Measurements from ENCODE around the gene RAPSN. TPM values are rescaled to one million over a fixed set of nuclear protein-coding genes. Genes with fewer than 3 reads are reported as not detected.

RAPSN gene
- total and polyA plus RNA-seq, 2 donors (not counting 1 experiment from before 2014, with no cell fraction given) = 0.17 TPM; not detected in 1

DNA sequence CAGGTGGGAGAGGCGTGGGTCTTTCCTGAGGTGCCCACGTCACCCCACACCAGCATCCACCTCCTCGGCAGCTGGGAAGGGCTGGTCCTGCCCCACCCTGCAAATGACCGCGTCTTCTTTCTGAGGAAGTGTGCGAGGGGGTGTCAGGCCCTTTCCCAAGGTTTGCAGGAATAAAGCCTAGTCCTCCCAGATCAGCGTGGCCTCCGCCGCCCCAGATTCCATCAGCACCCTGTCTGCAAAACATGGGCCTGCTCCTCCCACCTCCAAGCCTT, 55.0 kb downstream of the RAPSN start:
- Histone ChIP-seq H3K4me3 (replicated peaks in 1 of 4; ENCODE audit: control extremely low read depth in 1 of 4, insufficient read depth in 1 of 4, low read depth in 3 of 4, low read length in 4 of 4) (no peak overlapping the region), H3K4me2 (ENCODE audit: extremely low read depth, insufficient read depth, low read length) (no peak overlapping the region), H4K20me1 (ENCODE audit: control insufficient read depth, extremely low read depth, insufficient read depth, low read length) (no peaks in the 10 kb centered on the region), H3K36me3 (ENCODE audit: control insufficient read depth, insufficient read depth, low read length) (no peaks in the 10 kb centered on the region), H3K9ac (ENCODE audit: insufficient read depth, low read length) (no peak overlapping the region), H3K27me3 (ENCODE audit: control insufficient read depth, insufficient read depth, low read length) (no peaks in the 10 kb centered on the region), H3K79me2 (ENCODE audit: control insufficient read depth, insufficient read depth, low read length) (no peaks in the 10 kb centered on the region), H3K9me3 (ENCODE audit: control insufficient read depth, insufficient read depth, low read depth, low read length) (no peaks in the 10 kb centered on the region), H2AFZ (ENCODE audit: low read length) (no peak overlapping the region), H3K27ac (ENCODE audit: insufficient read depth, low read length) (no peak overlapping the region), H3K4me1 (ENCODE audit: control insufficient read depth, extremely low read depth, insufficient read depth, low read length) (peaks cover 8% of the 10 kb centered on the region)
- no peak for TF ChIP-seq EZH2 (IDR thresholded peaks at IDR 0.05; ENCODE audit: low read length, missing control alignments)
- TF ChIP-seq, protein P1, sequence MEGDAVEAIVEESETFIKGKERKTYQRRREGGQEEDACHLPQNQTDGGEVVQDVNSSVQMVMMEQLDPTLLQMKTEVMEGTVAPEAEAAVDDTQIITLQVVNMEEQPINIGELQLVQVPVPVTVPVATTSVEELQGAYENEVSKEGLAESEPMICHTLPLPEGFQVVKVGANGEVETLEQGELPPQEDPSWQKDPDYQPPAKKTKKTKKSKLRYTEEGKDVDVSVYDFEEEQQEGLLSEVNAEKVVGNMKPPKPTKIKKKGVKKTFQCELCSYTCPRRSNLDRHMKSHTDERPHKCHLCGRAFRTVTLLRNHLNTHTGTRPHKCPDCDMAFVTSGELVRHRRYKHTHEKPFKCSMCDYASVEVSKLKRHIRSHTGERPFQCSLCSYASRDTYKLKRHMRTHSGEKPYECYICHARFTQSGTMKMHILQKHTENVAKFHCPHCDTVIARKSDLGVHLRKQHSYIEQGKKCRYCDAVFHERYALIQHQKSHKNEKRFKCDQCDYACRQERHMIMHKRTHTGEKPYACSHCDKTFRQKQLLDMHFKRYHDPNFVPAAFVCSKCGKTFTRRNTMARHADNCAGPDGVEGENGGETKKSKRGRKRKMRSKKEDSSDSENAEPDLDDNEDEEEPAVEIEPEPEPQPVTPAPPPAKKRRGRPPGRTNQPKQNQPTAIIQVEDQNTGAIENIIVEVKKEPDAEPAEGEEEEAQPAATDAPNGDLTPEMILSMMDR (conservative IDR thresholded peaks at IDR 0.05 in 1 of 2, IDR thresholded peaks at IDR 0.05 in 1 of 2; ENCODE audit: low read depth in 1 of 2, low read length in 2 of 2) = no peak
- DNase-seq (ENCODE audit: low read depth in 2 of 2) = no peak

- Histone ChIP-seq H4K20me1 (ENCODE audit: control insufficient read depth, extremely low read depth, insufficient read depth, low read length) (no peaks in the 10 kb centered on the region), H3K9me3 (ENCODE audit: control insufficient read depth, insufficient read depth, low read depth, low read length) (no peaks in the 10 kb centered on the region), H3K4me2 (ENCODE audit: extremely low read depth, insufficient read depth, low read length) (peak overlapping the region; percentile 59), H3K4me3 (replicated peaks in 1 of 4; ENCODE audit: control extremely low read depth in 1 of 4, insufficient read depth in 1 of 4, low read depth in 3 of 4, low read length in 4 of 4) (no peak overlapping the region), H3K36me3 (ENCODE audit: control insufficient read depth, insufficient read depth, low read length) (no peaks in the 10 kb centered on the region), H3K27me3 (ENCODE audit: control insufficient read depth, insufficient read depth, low read length) (no peaks in the 10 kb centered on the region), H3K9ac (ENCODE audit: insufficient read depth, low read length) (no peak overlapping the region), H3K79me2 (ENCODE audit: control insufficient read depth, insufficient read depth, low read length) (no peaks in the 10 kb centered on the region), H3K27ac (ENCODE audit: insufficient read depth, low read length) (peak overlapping the region; percentile 23), H2AFZ (ENCODE audit: low read length) (peak overlapping the region; percentile 36), H3K4me1 (ENCODE audit: control insufficient read depth, extremely low read depth, insufficient read depth, low read length) (peaks cover 8% of the 10 kb centered on the region)
- peak; percentile 63 to 76 for DNase-seq (ENCODE audit: low read depth in 2 of 2)
- no peak for TF ChIP-seq EZH2 (IDR thresholded peaks at IDR 0.05; ENCODE audit: low read length, missing control alignments)
- TF ChIP-seq, protein P1 (conservative IDR thresholded peaks at IDR 0.05 in 1 of 2, IDR thresholded peaks at IDR 0.05 in 1 of 2; ENCODE audit: low read depth in 1 of 2, low read length in 2 of 2) = no peak
Measured at GRCh38 chr11:47393163-47394049, 55.5 kb downstream of the RAPSN start.

GRCh38 chr11:47392546-47393162, 56.3 kb downstream of the RAPSN start:
- H3K4me3 ChIP-seq (replicated peaks in 1 of 4; ENCODE audit: control extremely low read depth in 1 of 4, insufficient read depth in 1 of 4, low read depth in 3 of 4, low read length in 4 of 4) = no peak overlapping the region
- no peak overlapping the region for H3K9ac ChIP-seq (ENCODE audit: insufficient read depth, low read length)
- no peaks in the 10 kb centered on the region for H3K79me2 ChIP-seq (ENCODE audit: control insufficient read depth, insufficient read depth, low read length)
- DNase-seq (ENCODE audit: low read depth in 2 of 2) = no peak
- no peaks in the 10 kb centered on the region for H3K36me3 ChIP-seq (ENCODE audit: control insufficient read depth, insufficient read depth, low read length)
- H3K9me3 ChIP-seq (ENCODE audit: control insufficient read depth, insufficient read depth, low read depth, low read length) = no peaks in the 10 kb centered on the region
- no peaks in the 10 kb centered on the region for H3K27me3 ChIP-seq (ENCODE audit: control insufficient read depth, insufficient read depth, low read length)
- no peak for TF ChIP-seq EZH2 (IDR thresholded peaks at IDR 0.05; ENCODE audit: low read length, missing control alignments)
- TF ChIP-seq, protein P1 (conservative IDR thresholded peaks at IDR 0.05 in 1 of 2, IDR thresholded peaks at IDR 0.05 in 1 of 2; ENCODE audit: low read depth in 1 of 2, low read length in 2 of 2) = no peak
- no peaks in the 10 kb centered on the region for H4K20me1 ChIP-seq (ENCODE audit: control insufficient read depth, extremely low read depth, insufficient read depth, low read length)
- H2AFZ ChIP-seq (ENCODE audit: low read length) = no peak overlapping the region
- no peak overlapping the region for H3K27ac ChIP-seq (ENCODE audit: insufficient read depth, low read length)
- H3K4me1 ChIP-seq (ENCODE audit: control insufficient read depth, extremely low read depth, insufficient read depth, low read length) = peaks cover 8% of the 10 kb centered on the region
- H3K4me2 ChIP-seq (ENCODE audit: extremely low read depth, insufficient read depth, low read length) = no peak overlapping the region

All from fibroblast of lung (primary cell).